HAP-1 (cell line): Measurements from ENCODE around the gene ZKSCAN7.

Experiments used
- DNase-seq, 2 experiments: peaks; one replicate each; pipeline ENCODE4 v3.0.0-alpha.2; 2016 to 2020; ENCODE audit warnings: low spot score in 2 of 2
- H3K27me3 ChIP-seq: fragments of 250-450 bp; sonication (Bioruptor Pico); 2 replicates; pipeline ENCODE4 v1.5.1; 2020; ENCODE audit warnings: low read depth, mild to moderate bottlenecking, moderate library complexity
- H3K36me3 ChIP-seq: fragments of 250-450 bp; sonication (Bioruptor Pico); replicated peaks from 2 replicates; pipeline ENCODE4 v1.5.1; 2020; ENCODE audit warnings: mild to moderate bottlenecking
- H3K4me1 ChIP-seq: fragments of 250-450 bp; sonication (Bioruptor Pico); 2 replicates; pipeline ENCODE4 v1.5.1; 2020; ENCODE audit warnings: mild to moderate bottlenecking
- H3K4me3 ChIP-seq: fragments of 250-450 bp; sonication (Bioruptor Pico); 2 replicates; pipeline ENCODE4 v1.5.1; 2020; ENCODE audit warnings: mild to moderate bottlenecking, moderate library complexity
- H3K9me3 ChIP-seq: fragments of 250-450 bp; sonication (Bioruptor Pico); 2 replicates; pipeline ENCODE4 v1.5.1; 2020; ENCODE audit warnings: mild to moderate bottlenecking, moderate library complexity
- in situ Hi-C: fragments of 300-500 bp; cut with MboI; formaldehyde crosslinking; loops from 3 replicates; pipeline ENCODE4 v1.14.3; 2020; ENCODE audit warnings: low sequenced_read_pairs, inconsistent platforms, mixed read lengths

ZKSCAN7 gene

GRCh38 chr3:44584646-44585501 is 29.9 kb downstream of the ZKSCAN7 start, which contains the start of gene ZNF660:
TSS of gene ZNF660 (plus strand) at chr3:44584964. CDS start at chr3:44594194, 9,230 bp downstream.
- Histone ChIP-seq H3K4me3 (peak within 1 kb of the TSS; percentile 47), H3K36me3 (peaks cover 2% of the 10 kb centered on the region; the same call in 1 of the 2 replicates), H3K4me1 (peaks cover 7% of the 10 kb centered on the region; the same call in 1 of the 2 replicates), H3K9me3 (no peaks in the 10 kb centered on the region), H3K27me3 (no peaks in the 10 kb centered on the region)
- DNase-seq = peak; percentile 63 to 78
- in situ Hi-C loops = no loop called here

DNA sequence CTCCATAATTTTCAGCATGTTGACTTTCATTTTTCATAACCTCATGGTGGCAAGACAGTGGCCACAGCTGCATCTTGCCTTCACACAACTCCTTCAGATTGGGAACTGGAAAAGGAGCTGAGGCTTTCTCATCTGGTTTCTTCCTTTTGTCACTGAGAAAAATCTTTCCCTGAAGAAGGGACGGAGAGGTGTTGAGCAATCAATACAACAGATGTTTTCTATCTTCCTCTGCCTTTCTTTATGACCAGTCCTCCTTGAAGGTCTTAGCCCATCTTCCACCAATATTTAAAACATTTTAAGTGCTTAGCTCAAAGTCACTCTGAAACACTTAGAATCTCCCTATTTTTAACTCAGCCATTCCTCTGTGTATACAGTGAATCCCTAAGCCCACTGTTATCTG is 41.6 kb downstream of the ZKSCAN7 start:
- H3K36me3 ChIP-seq = no peaks in the 10 kb centered on the region
- no peak overlapping the region for H3K4me3 ChIP-seq
- DNase-seq = no peak
- H3K4me1 ChIP-seq = no peaks in the 10 kb centered on the region
- H3K9me3 ChIP-seq = peaks cover 9% of the 10 kb centered on the region
- no peaks in the 10 kb centered on the region for H3K27me3 ChIP-seq
- in situ Hi-C loops = no loop called here

DNA sequence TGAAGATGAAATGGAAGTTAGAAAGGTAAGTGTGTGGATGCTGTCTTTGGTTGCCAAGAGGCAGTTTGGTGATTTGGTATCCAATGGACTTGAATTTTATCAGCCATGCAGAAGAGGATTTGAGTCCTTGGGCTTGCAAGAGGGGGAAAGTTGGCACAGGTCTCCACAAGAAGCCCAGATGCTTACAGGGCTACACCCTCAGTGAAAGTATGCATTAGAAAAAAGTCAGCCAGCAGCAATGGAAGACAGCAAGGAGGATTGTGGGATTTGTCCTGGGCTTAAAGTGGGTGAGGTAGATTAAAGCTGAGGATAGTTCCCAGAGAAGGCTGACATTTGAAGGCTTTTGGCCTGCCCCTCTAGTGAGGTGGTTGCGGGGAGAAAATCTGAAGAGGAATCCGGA is 46.8 kb downstream of the ZKSCAN7 start:
- H3K9me3 ChIP-seq = no peaks in the 10 kb centered on the region
- DNase-seq = no peak
- no peaks in the 10 kb centered on the region for H3K36me3 ChIP-seq
- in situ Hi-C loops = no loop called here
- no peak overlapping the region for H3K4me3 ChIP-seq
- H3K4me1 ChIP-seq = no peaks in the 10 kb centered on the region
- no peaks in the 10 kb centered on the region for H3K27me3 ChIP-seq

DNA sequence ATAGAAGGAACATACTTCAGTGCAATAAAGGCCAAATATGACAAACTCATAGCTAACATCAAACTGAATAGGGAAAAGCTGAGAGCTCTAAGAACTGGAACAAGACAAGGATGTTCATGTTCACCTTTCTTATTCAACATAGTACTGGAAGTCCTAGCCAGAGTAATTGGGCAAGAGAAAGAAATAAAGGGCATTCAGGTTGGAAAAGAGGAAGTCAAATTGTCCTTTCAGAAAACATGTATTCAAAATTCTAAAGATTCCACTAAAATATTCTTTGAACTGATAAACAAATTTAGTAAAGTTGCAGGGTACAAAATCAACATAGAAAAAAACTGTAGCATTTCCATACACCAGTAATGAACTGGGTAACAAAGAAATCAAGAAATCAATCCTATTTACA is 57.7 kb downstream of the ZKSCAN7 start:
- in situ Hi-C loops = no loop called here
- no peak overlapping the region for H3K4me3 ChIP-seq
- no peak for DNase-seq
- no peaks in the 10 kb centered on the region for H3K4me1 ChIP-seq
- no peaks in the 10 kb centered on the region for H3K27me3 ChIP-seq
- no peaks in the 10 kb centered on the region for H3K9me3 ChIP-seq
- H3K36me3 ChIP-seq = no peaks in the 10 kb centered on the region
